NOMO-1 (cell line): ENCODE measurements around the gene PRR19.

Experiments
- DNase-seq, 2 experiments: peaks; one replicate each; lab custom pipeline; 2025; ENCODE audit not compliant: unreplicated experiment in 2 of 2; lab: John Stamatoyannopoulos, UW

Gene PRR19

GRCh38 chr19:42271045-42271419 lies 30.9 kb upstream of the PRR19 start:
- no peak for DNase-seq

DNA sequence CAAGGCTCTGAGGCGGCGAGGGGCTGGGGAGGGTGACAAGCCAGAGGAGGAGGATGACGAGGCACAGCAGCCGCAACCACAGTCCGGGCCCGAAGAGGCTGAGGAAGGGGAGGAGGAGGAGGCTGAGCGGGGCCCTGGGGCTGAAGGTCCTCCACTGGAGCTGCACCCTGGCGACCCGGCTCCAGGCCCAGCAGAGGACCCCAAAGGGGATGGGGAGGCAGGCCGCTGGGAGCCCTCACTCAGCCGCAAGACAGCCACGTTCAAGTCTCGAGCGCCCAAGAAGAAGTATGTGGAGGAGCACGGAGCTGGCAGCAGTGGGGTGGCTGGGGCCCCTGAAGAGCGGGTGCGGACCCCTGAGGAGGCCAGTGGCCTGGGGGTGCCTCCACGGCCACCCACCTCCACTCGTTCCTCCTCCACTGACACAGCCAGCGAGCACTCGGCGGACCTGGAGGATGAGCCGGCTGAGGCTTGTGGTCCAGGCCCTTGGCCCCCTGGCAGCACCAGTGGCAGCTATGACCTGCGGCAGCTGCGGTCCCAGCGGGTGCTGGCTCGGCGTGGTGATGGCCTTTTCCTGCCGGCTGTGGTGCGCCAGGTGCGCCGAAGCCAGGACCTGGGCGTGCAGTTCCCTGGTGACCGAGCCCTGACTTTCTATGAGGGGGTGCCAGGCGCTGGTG lies 29.9 kb upstream of the PRR19 start:
- DNase-seq: no peak

DNA sequence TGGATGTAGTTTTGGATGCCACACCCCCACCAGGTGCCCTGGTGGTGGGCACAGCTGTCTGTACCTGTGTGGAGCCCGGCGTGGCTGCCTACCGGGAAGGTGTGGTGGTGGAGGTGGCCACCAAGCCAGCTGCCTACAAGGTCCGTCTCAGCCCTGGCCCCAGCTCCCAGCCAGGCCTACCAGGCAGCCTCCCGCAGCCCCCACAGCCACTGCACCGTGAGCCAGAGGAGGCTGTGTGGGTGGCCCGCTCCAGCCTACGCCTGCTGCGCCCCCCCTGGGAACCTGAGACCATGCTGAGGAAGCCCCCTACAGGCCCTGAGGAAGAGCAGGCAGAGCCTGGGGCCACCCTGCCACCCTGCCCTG lies 29.4 kb upstream of the PRR19 start:
- DNase-seq: no peak

DNA sequence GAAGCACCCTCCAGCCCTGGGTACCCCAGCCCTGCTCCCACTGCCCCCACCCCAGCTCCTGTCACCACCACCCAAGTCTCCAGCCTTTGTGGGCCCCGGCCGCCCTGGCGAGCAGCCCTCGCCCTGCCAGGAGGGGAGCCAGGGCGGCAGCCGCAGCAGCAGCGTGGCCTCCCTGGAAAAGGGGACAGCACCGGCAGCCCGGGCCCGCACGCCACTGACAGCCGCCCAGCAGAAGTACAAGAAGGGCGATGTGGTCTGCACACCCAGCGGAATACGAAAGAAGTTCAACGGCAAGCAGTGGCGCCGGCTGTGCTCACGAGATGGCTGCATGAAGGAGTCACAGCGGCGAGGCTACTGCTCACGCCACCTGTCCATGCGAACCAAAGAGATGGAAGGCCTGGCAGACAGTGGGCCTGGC lies 28.9 kb upstream of the PRR19 start:
- no peak for DNase-seq

DNA sequence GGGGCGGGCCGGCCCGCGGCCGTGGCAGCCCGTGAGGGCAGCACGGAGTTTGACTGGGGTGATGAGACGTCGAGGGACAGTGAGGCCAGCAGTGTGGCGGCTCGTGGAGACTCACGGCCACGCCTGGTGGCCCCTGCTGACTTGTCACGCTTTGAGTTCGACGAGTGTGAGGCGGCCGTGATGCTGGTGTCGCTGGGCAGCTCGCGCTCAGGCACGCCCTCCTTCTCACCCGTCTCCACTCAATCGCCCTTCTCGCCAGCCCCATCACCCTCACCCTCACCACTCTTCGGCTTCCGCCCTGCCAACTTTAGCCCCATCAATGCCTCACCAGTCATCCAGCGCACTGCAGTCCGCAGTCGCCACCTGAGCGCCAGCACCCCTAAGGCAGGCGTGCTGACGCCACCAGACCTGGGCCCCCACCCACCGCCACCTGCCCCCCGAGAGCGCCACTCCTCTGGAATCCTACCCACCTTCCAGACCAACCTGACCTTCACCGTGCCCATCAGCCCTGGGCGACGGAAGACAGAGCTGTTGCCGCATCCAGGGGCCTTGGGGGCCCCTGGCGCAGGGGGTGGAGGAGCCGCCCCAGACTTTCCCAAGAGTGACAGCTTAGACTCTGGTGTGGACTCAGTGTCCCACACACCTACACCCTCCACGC lies 28.4 kb upstream of the PRR19 start:
- DNase-seq: no peak

DNA sequence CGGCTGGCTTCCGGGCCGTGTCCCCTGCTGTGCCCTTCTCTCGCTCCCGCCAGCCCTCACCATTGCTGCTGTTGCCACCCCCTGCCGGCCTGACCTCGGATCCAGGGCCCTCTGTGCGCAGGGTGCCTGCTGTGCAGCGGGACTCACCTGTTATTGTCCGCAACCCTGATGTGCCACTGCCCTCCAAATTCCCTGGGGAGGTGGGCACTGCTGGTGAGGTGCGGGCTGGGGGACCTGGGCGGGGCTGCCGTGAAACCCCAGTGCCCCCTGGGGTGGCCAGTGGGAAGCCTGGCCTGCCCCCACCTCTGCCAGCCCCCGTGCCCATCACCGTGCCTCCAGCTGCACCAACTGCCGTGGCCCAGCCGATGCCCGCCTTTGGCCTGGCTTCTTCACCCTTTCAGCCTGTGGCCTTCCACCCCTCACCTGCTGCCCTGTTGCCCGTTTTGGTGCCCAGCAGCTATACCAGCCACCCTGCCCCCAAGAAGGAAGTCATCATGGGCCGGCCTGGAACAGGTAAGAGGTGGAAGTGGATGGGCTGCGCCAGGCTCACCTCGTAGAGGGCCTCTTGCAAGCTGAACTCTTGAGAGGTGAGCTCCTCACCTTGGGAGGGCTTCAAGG lies 27.8 kb upstream of the PRR19 start:
- DNase-seq: no peak

GRCh38 chr19:42275103-42275502 lies 26.8 kb upstream of the PRR19 start:
- DNase-seq: no peak

DNA sequence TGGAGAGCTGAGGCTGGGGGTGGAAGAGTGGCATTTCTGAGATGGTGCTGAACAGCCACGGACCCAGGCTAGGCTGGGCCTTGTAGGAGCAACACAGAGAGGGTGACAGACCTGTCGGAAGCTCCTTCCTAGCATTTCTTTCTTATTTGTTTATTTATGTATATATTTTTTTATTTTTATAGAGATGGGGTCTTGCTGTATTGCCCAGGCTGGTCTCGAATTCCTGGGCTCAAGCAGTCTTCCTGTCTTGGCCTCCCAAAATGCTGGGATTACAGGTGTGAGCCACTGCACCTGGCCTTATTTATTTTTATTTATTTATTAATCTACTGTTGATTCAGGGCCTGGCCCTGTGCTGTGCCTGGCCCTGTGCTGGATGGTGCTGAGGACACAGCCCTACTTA lies 26.4 kb upstream of the PRR19 start:
- DNase-seq: no peak

DNA sequence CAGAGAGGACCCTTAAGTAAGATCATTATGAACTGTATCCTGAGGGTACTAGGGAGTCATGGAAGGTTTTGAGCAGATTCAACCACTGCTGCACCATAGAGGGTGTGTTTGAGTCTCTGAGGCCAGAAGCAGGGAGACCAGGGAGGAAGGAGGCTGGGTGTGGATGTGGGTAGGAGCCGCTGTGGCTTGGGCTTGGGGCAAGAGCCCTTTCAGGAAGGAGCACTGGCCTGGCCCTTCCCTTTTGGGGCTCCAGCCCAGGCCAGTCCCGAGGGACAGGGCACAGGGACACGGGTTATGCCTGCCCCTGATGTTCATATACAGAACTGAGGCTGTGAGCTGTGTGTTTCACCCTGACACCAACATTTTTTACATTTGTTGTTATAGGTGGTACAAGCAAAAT lies 25.6 kb upstream of the PRR19 start:
- no peak for DNase-seq

GRCh38 chr19:42276821-42277220 lies 25.1 kb upstream of the PRR19 start:
- no peak for DNase-seq

GRCh38 chr19:42277821-42278451 lies 24.0 kb upstream of the PRR19 start:
- no peak for DNase-seq

- DNase-seq: no peak
These were observed 23.3 kb upstream of the PRR19 start for GRCh38 chr19:42278452-42279154.

GRCh38 chr19:42279155-42279901 lies 22.6 kb upstream of the PRR19 start:
- peak in 1 of 2 experiments; percentile 28 for DNase-seq

DNA sequence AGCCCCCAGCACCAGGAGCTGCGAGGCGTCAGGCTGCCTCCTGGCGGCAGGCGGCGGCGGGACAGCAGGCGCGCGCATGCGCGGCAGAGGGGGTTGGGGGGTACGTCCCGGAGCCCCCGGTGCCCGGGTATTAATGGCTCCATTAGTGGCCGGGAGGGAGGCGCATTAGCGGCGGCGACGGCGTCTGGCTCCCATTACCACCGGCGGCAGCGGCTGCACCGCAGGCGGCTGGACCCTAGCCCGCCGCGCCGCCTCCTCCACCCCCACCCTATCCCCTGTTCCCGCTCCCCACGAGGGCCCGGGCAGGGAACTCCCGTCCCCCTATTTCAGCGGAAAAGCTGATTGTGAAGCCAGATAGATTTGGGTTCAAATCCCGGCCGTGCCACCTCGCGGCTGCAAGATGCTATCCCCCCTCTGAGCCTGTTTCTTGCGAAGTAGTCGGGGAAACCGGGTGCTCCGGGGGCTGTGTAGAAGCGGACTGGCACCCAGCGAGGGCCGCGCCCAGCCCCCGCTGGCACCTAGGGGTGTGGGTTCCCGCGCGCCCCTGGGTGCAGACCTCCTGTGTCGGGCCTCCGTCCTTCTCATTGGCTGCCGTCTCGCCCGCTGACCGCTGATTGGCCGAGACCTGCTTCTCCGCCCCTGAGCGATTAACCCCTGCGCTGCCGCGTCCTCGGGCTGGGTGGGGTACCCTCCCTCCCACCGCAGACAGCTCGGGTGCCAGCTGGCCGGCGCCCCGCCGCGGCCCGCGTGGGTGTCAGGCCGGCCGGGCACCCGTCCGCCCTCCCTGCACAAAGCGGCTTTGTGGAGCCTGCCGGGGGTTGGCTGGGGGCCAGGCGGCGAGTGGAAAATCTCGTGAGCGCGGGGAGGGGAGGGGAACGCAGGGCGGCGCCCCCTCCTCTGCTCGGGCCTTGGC lies 21.8 kb upstream of the PRR19 start:
- peak; percentile 69 to 78 for DNase-seq

DNA sequence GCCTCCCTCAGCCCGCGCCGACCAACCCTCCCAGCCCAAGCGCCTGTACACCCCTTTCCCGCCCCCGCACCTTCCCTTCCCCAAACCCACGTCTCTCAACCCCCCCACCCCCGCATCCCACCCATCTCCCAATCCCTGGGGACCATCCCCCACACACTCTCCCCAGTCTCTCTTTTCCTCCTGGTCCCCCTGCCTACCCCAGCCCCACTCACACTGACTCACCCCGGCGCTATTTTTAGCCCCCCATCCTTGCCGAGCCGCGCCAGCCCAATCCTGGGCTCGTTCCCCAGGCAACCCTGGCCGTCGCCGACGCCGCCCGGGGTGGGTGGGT lies 21.2 kb upstream of the PRR19 start:
- DNase-seq: no peak

GRCh38 chr19:42281146-42281826 lies 20.6 kb upstream of the PRR19 start:
- DNase-seq: peak; percentile 32 to 51

DNA sequence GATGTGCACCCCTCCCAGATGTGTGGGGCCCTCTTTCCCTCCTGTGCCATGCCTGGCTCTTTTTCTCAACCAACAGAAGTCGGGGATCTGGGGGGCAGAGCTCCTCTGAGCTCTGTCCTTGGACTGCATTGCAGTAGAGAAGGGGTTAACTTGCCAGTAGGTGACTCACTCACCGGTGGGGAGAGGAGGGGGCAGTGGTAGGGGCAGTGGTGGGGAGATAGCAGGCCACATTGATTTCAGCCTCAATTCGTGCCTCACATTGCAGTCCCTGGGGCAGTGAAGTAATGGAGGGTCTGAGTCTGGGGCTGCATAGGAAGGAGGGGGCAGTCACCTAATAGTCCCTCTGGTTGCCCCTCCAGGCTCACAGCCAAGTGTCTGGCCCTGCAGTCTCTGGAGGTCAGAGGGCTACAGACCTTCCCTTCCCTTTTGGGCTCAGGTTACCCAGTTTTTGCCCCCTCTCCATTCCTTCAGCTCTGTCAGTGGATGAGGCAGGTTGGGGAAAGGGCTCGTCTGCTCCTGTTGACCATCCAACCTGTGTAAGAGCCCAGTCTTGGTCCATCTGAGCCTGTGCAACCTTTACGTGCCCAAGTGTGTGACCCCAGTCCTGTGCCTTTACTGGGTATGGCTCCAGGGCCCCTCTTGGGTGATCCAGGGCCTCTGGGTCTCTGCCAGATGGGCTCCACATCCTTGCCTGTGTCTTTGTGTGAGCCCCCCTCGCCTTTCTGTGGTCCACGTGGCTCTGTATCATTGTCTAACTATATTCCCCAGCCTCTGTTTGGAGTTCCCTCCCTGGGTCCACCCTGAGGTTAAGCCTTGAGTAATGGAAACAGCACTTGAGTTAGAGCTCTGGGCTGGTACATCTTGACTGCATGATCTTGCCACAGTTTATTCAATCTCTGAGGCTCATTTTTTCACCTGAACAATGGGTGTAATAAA lies 19.8 kb upstream of the PRR19 start:
- DNase-seq: no peak

DNA sequence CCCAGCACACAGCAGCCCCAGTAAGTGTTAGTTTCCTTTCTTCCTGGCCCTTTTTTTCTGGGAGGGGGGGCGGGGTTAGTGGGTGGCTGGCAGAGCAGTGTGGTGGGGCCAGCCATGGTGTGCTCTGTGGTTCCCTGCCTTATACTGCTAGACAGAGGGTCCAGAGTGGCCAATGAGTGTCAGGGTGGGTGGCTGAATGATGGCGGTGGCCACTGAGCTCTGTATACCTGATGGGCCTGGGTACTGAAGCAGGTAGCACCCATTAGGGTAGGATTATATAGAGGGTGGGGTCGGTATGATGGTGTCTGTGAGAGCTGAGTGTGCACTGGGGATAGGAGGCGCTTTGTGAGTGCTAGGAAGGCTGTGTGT lies 19.1 kb upstream of the PRR19 start:
- no peak for DNase-seq
